ENCODE results near the gene MLPH.

GRCh38 chr2:237529452-237530402 lies 42.7 kb downstream of the MLPH start:
- TF ChIP-seq CTCF (IDR thresholded peaks at IDR 0.05) (no peak), EP300 (IDR thresholded peaks at IDR 0.05) (no peak)
